Transverse colon (tissue), 4 donors: ENCODE data around the gene ZNF608. TPM values are rescaled to one million over a fixed set of nuclear protein-coding genes. Genes with fewer than 3 reads are reported as not detected.

Source experiments
- DNase-seq: peaks from one replicate; pipeline ENCODE4 v3.0.0-alpha.2; 2019
- H3K27ac ChIP-seq, 4 donors: fragments of 200-600 bp; sonication (generic); 2 replicates each; pipeline ENCODE4 v1.5.1; 2016 to 2018; ENCODE audit warnings: inconsistent platforms in 4 of 4
- H3K27me3 ChIP-seq: fragments of 200-600 bp; sonication (generic); 2 replicates; pipeline ENCODE4 v1.5.1; 2017; ENCODE audit warnings: inconsistent platforms
- H3K36me3 ChIP-seq, 4 donors: fragments of 200-600 bp; sonication (generic); 2 replicates each; pipeline ENCODE4 v1.5.1; 2017 to 2019; ENCODE audit warnings: inconsistent platforms in 4 of 4
- H3K4me1 ChIP-seq, 4 donors: fragments of 200-600 bp; sonication (generic); 2 replicates each; pipeline ENCODE4 v1.5.1; 2017 to 2020; ENCODE audit warnings: inconsistent platforms in 4 of 4
- H3K4me3 ChIP-seq, 4 donors: fragments of 200-600 bp; sonication (generic); 1 replicate in 1 of 4; 2 replicates in 3 of 4; pipeline versions ENCODE4 v1.5.1 to v1.6.1; 2017 to 2019; ENCODE audit warnings: inconsistent platforms in 4 of 4
- H3K9me3 ChIP-seq, 2 donors: fragments of 200-600 bp; sonication (generic); 2 replicates each; pipeline ENCODE4 v1.5.1; 2017 to 2019; ENCODE audit warnings: inconsistent platforms in 2 of 2
- CTCF ChIP-seq, 5 experiments: fragments of 200-600 bp in 3 of 5; fragments of 450-650 bp in 2 of 5; sonication (generic) in 3 of 5; IDR thresholded peaks; 1 replicate in 2 of 5; 2 replicates in 3 of 5; pipeline ENCODE4 v1.5.1; 2016 to 2017; ENCODE audit warnings: antibody characterized with exemption in 5 of 5, inconsistent platforms in 3 of 5, mild to moderate bottlenecking in 2 of 5, moderate library complexity in 1 of 5
- EP300 ChIP-seq: sonication (generic); formaldehyde crosslinking; IDR thresholded peaks from one replicate; pipeline ENCODE4 v1.6.1; 2017; ENCODE audit warnings: antibody characterized with exemption, low read depth
- POLR2A ChIP-seq: fragments of 450-650 bp; IDR thresholded peaks from one replicate; pipeline ENCODE4 v1.6.1; 2016; ENCODE audit warnings: antibody characterized with exemption, mild to moderate bottlenecking, moderate library complexity
- POLR2AphosphoS5 ChIP-seq, 3 donors: sonication (generic); formaldehyde crosslinking; IDR thresholded peaks; one replicate each; pipeline ENCODE4 v1.6.1; 2016; ENCODE audit warnings: antibody characterized with exemption in 3 of 3
- WGBS, 2 donors: methylation state at CpG; one replicate each; pipeline ENCODE4 v1.1.5; 2018; ENCODE audit warnings: low coverage in 1 of 2; 5-methylcytosine and 5-hydroxymethylcytosine counted together
- in situ Hi-C, 4 donors: fragments of 200-750 bp; cut with MboI; loops; one replicate each; pipeline versions ENCODE4 v1.15.0 to v1.15.1; 2017; ENCODE audit warnings: low sequenced_read_pairs in 3 of 4, low pct_ligation_motif_present in 1 of 4, low pct_unique_long_range_greater_than_20kb in 1 of 4
- intact Hi-C: fragments of 100-400 bp; cut with DNase I; formaldehyde crosslinking; loops from one replicate; pipeline ENCODE4 v1.15.1; 2023; ENCODE audit warnings: low total_unique reads
- total RNA-seq, 4 donors: library from RNA; depleted of rRNA; stranded (reverse); fragments of >200 nt; gene quantifications; one replicate each; pipeline ENCODE4 v1.1.0, GENCODE V29; 2016

ZNF608 gene
- total RNA-seq, 4 donors from 2014 or later = 30.6 to 83.2 (median 41.2) TPM

DNA sequence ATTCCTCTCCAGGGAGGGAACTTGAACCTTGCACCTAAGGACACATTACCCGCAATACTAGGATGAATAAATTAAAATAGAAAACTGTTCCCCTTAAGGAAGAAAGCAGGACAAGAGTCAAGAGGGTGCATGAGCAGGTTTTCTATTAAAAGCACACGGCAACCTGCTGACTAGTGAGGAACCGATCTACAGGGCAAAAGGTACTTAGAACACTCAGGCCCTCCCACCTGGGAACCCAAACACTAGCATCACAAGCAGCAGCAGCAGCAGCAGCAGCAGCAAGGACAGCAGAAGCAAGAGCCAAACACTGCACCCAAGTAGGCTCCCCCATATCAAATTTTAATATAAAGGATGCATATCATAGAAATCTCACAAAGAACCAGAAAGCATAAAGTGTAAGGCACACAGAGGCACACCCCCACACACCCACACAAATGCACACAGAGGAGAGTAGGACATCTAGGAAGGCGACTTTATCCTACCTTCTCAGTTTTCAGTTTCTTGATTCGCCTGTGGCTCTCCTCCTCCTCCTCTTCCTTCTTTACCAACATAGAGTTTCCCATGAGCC, 2.8 kb downstream of the ZNF608 start:
- intact Hi-C loops = loop anchor here (5.0 to 10.0 kb wide), 2 partner anchors 671 to 744 kb away; no protein-coding TSS in a partner anchor

DNA sequence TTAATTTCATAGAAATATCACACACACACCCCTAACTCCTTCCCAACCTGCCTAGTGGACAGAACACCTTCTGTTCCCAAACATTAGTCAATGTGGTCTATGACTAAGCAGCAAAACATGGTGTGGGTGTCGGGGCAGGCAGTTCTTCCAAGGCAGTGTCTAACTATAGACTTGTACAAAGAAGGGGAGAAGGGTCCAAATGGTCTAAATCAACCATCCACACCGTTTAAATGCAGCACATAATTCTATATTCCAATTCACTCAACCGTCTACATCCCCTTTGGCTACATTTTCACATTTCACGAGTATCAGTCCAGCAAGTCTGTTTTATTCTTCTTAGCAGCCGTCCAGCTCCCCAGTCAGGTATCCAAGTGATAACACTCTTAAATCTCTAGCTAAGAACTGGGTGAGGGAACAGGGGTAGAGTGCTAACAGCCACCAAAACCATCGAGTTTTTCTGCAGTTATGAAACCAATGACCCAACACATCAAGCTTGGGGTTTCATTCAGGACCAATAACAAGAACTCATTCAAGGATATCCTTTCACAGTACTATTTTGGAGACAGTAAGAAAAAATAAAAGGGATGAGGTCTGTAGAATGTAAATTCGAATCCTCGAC, 3.3 kb downstream of the ZNF608 start:
- peak; percentile 42 for DNase-seq

More for the DNA sequence above, 2.8 kb downstream of the ZNF608 start:
- WGBS, 2 donors = 13 to 17% methylated on average over 1 to 5 of the region's 5 CpGs
- TF ChIP-seq POLR2A = peak; percentile 70
- peak; percentile 21 to 75 (median 63) for TF ChIP-seq POLR2AphosphoS5 (IDR thresholded peaks at IDR 0.05)
- no peak for TF ChIP-seq EP300
- no peak for TF ChIP-seq CTCF (IDR thresholded peaks at IDR 0.05)
- H3K36me3 ChIP-seq = no peaks in the 10 kb centered on the region
- H3K4me3 ChIP-seq = peak overlapping the region; percentile 36 to 73 (median 60)
- H3K27me3 ChIP-seq = no peaks in the 10 kb centered on the region
- peak; percentile 59 for DNase-seq
- peaks cover 7 to 64% (median 55%) of the 10 kb centered on the region in 4 donors for H3K4me1 ChIP-seq
- H3K9me3 ChIP-seq = no peaks in the 10 kb centered on the region
- in situ Hi-C loops = no loop called here
- peak overlapping the region; percentile 94 to 98 (median 96) for H3K27ac ChIP-seq

DNA sequence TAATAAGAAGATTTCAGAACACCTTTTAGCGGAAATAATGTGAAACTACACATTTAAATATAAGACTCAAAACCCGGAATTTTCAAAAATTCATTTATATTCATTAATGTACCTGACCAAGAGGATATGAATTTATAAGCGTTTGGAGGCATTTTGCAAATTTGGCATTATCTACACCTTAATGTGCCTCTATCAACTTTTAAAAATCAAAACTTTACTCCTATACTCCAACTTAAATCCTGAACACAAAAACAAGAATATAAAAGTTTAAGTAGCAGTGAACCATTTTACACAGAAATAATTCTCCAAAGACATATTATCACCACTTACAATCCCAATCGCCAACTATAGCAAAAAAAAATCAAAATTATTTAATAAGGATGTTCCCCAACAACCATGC, 3.9 kb downstream of the ZNF608 start:
- DNase-seq = no peak
- in situ Hi-C loops (no loop called here), intact Hi-C loops (loop anchor here (5.0 to 10.0 kb wide), 2 partner anchors 672 to 745 kb away; no protein-coding TSS in a partner anchor)
- Histone ChIP-seq H3K27ac (peak overlapping the region; percentile 94 to 98 (median 96)), H3K36me3 (no peaks in the 10 kb centered on the region), H3K4me1 (peaks cover 9 to 75% (median 61%) of the 10 kb centered on the region in 4 donors), H3K9me3 (no peaks in the 10 kb centered on the region), H3K27me3 (no peaks in the 10 kb centered on the region), H3K4me3 (peak overlapping the region in 3 of 4 donors; percentile 53 to 73 (median 68))
- 48 to 51% methylated on average over 4 of the region's 4 CpGs for WGBS, 2 donors
- peak in 2 of 5 experiments; percentile 6 to 28 for TF ChIP-seq CTCF (IDR thresholded peaks at IDR 0.05)
- no peak for TF ChIP-seq EP300

More for the DNA sequence above, 3.3 kb downstream of the ZNF608 start:
- Histone ChIP-seq H3K27me3 (no peaks in the 10 kb centered on the region), H3K4me3 (peak overlapping the region; percentile 36 to 73 (median 60)), H3K9me3 (no peaks in the 10 kb centered on the region), H3K27ac (peak overlapping the region; percentile 94 to 98 (median 96)), H3K36me3 (no peaks in the 10 kb centered on the region), H3K4me1 (peaks cover 9 to 70% (median 59%) of the 10 kb centered on the region in 4 donors)
- no peak for TF ChIP-seq CTCF (IDR thresholded peaks at IDR 0.05)
- TF ChIP-seq EP300 = no peak
- TF ChIP-seq POLR2AphosphoS5 (IDR thresholded peaks at IDR 0.05) = peak; percentile 10 to 50 (median 33)
- TF ChIP-seq POLR2A = no peak
- intact Hi-C loops (loop anchor here (5.0 to 10.0 kb wide), 2 partner anchors 672 to 744 kb away; no protein-coding TSS in a partner anchor), in situ Hi-C loops (no loop called here)
- WGBS, 2 donors = 12 to 17% methylated on average over 5 to 8 of the region's 8 CpGs

DNA sequence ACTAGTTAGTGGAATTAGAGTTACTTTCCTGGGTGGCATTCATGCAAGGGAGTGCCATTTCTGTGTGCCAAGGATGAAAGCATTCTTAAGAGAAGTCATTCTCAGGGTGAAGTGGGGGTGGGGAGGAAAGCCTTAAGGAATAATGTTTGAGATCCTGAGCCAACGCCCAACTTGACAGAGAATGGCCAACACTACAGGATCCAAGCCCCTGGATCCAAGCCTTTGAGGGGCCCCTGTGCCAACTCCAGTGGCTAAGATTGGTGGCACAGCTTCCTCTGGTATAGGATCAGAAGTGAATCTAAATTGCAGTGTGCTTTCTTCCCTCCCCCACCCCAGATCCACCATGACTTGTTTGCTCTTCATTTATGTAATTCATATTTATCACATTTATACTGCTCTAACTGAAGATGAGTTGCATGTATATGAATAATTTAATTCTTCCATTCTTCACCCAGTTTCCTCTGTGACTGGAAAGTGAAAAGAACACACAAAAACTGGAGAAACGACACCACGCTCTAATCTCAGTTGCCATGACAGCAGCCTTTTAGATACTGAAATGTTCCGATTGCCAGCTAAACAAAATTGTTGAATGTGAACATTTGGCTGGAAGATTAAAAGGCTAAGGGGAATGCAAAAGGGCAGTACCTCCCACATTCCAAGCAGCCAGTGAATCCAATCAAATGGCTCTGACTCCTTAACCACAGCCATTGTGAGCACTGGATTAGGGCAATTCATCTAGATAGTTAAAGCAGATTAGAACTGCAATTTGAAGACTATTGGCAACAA, 4.5 kb downstream of the ZNF608 start:
- peak overlapping the region in 1 of 4 donors; percentile 73 for H3K4me3 ChIP-seq
- H3K27me3 ChIP-seq = no peaks in the 10 kb centered on the region
- peak overlapping the region; percentile 94 to 98 (median 96) for H3K27ac ChIP-seq
- H3K9me3 ChIP-seq = no peaks in the 10 kb centered on the region
- peaks cover 10 to 82% (median 64%) of the 10 kb centered on the region in 4 donors for H3K4me1 ChIP-seq
- TF ChIP-seq CTCF (IDR thresholded peaks at IDR 0.05) (no peak), POLR2AphosphoS5 (IDR thresholded peaks at IDR 0.05) (peak in 2 of 3 donors; percentile 60 to 61), POLR2A (no peak), EP300 (no peak)
- DNase-seq = peak; percentile 42
- in situ Hi-C loops = no loop called here
- H3K36me3 ChIP-seq = no peaks in the 10 kb centered on the region
- WGBS, 2 donors = 34 to 39% methylated on average over 4 of the region's 4 CpGs
- intact Hi-C loops = loop anchor here (5.0 to 10.0 kb wide), 2 partner anchors 673 to 745 kb away; no protein-coding TSS in a partner anchor
